ENCODE measurements around the gene HRG. TPM values are rescaled to one million over a fixed set of nuclear protein-coding genes. Genes with fewer than 3 reads are reported as not detected.

The HRG gene
- polyA plus RNA-seq, 1 of the 3 experiments (the other 2 are of a cell fraction) = not detected

- ChIA-PET POLR2A (no interaction called here), CTCF (interaction anchor here (1.0 to 4.9 kb wide), 4 partner anchors 7 to 199 kb away, joined by 3 to 51 read pairs (median 8); no protein-coding TSS in a partner anchor)
- no peak overlapping the region for H2AFZ ChIP-seq (ENCODE audit: low read depth)
- H4K20me1 ChIP-seq (ENCODE audit: insufficient read depth) = no peaks in the 10 kb centered on the region
- peaks cover 31% of the 10 kb centered on the region; the same call in 1 of the 2 replicates for H3K27me3 ChIP-seq (ENCODE audit: insufficient read depth)
- no peak overlapping the region for H3K9ac ChIP-seq
- H3K9me2 ChIP-seq = no peaks in the 10 kb centered on the region
- H3K4me3 ChIP-seq (ENCODE audit: low read depth in 2 of 2, low read length in 1 of 2) = no peak overlapping the region
- no peak for TF ChIP-seq CTCF (IDR thresholded peaks at IDR 0.05)
- no peak for TF ChIP-seq RFX5 (IDR thresholded peaks at IDR 0.05; ENCODE audit: low read length)
- TF ChIP-seq IRF3 (IDR thresholded peaks at IDR 0.05; ENCODE audit: low read depth, low read length) = no peak
- no peak for TF ChIP-seq ELF1 (IDR thresholded peaks at IDR 0.05)
- no peak for TF ChIP-seq FOSL2 (IDR thresholded peaks at IDR 0.05; ENCODE audit: borderline replicate concordance, low read depth)
- no peak for TF ChIP-seq FOXM1 (IDR thresholded peaks at IDR 0.05; ENCODE audit: low read depth)
- TF ChIP-seq PBX3 (IDR thresholded peaks at IDR 0.05) = no peak
- TF ChIP-seq CHD2 (IDR thresholded peaks at IDR 0.05; ENCODE audit: low read length, partially characterized antibody) = no peak
- no peak for TF ChIP-seq JUND (IDR thresholded peaks at IDR 0.05)
- no peak for TF ChIP-seq EZH2phosphoT487 (IDR thresholded peaks at IDR 0.05; ENCODE audit: borderline replicate concordance, low read depth)
- TF ChIP-seq SMC3 (IDR thresholded peaks at IDR 0.05; ENCODE audit: low read depth, low read length) = no peak
- no peak for TF ChIP-seq EP300 (IDR thresholded peaks at IDR 0.05; ENCODE audit: borderline replicate concordance in 1 of 2, low read depth in 1 of 2, low read length in 1 of 2)
- TF ChIP-seq FOXJ3 (CRISPR knock-in tag; IDR thresholded peaks at IDR 0.05) = no peak
- H3K9me3 ChIP-seq = no peaks in the 10 kb centered on the region
- H3K36me3 ChIP-seq (replicated peaks in 1 of 2; ENCODE audit: control insufficient read depth in 1 of 2, insufficient read depth in 2 of 2, low read length in 1 of 2) = no peaks in the 10 kb centered on the region
- DNase-seq = no peak
- H3K79me2 ChIP-seq (ENCODE audit: insufficient read depth) = no peaks in the 10 kb centered on the region
- no peaks in the 10 kb centered on the region for H3K4me1 ChIP-seq (ENCODE audit: control insufficient read depth in 1 of 2, insufficient read depth in 2 of 2, low read depth in 1 of 2, low read length in 1 of 2)
- WGBS (ENCODE audit: low lambda C conversion rate) = 8% methylated on average over 2 of the region's 2 CpGs
- no peaks in the 10 kb centered on the region for H3F3A ChIP-seq (replicated peaks; ENCODE audit: insufficient read depth)
- no peak overlapping the region for H3K4me2 ChIP-seq
- no peak overlapping the region for H3K27ac ChIP-seq (ENCODE audit: low read depth in 2 of 2, low read length in 1 of 2)
These were observed 43.0 kb upstream of the HRG start for GRCh38 chr3:186622651-186623310.

GRCh38 chr3:186624598-186624997, 41.2 kb upstream of the HRG start:
- Histone ChIP-seq H3K27me3 (ENCODE audit: insufficient read depth) (peaks cover 21% of the 10 kb centered on the region; the same call in 1 of the 2 replicates), H3K36me3 (replicated peaks in 1 of 2; ENCODE audit: control insufficient read depth in 1 of 2, insufficient read depth in 2 of 2, low read length in 1 of 2) (no peaks in the 10 kb centered on the region), H3K9me2 (no peaks in the 10 kb centered on the region), H3K9me3 (no peaks in the 10 kb centered on the region), H3K27ac (ENCODE audit: low read depth in 2 of 2, low read length in 1 of 2) (no peak overlapping the region), H2AFZ (ENCODE audit: low read depth) (no peak overlapping the region), H3K4me2 (no peak overlapping the region), H3F3A (replicated peaks; ENCODE audit: insufficient read depth) (no peaks in the 10 kb centered on the region), H4K20me1 (ENCODE audit: insufficient read depth) (no peaks in the 10 kb centered on the region), H3K79me2 (ENCODE audit: insufficient read depth) (no peaks in the 10 kb centered on the region), H3K4me1 (ENCODE audit: control insufficient read depth in 1 of 2, insufficient read depth in 2 of 2, low read depth in 1 of 2, low read length in 1 of 2) (no peaks in the 10 kb centered on the region), H3K4me3 (ENCODE audit: low read depth in 2 of 2, low read length in 1 of 2) (no peak overlapping the region), H3K9ac (no peak overlapping the region)
- ChIA-PET POLR2A (no interaction called here), CTCF (interaction anchor here (1.5 to 4.9 kb wide), 2 partner anchors 9 to 197 kb away, joined by 4 to 51 read pairs; no protein-coding TSS in a partner anchor)
- WGBS (ENCODE audit: low lambda C conversion rate) = 15% methylated on average over 4 of the region's 4 CpGs
- no peak for TF ChIP-seq RXRA (IDR thresholded peaks at IDR 0.05; ENCODE audit: borderline replicate concordance, low read depth)
- no peak for TF ChIP-seq POLR2AphosphoS5 (IDR thresholded peaks at IDR 0.05; ENCODE audit: low read depth, low read length)
- TF ChIP-seq GABPA (IDR thresholded peaks at IDR 0.05; ENCODE audit: low read depth) = no peak
- TF ChIP-seq RFX5 (IDR thresholded peaks at IDR 0.05; ENCODE audit: low read length) = no peak
- no peak for DNase-seq

All from SK-N-SH (cell line).